GM12878 (cell line): ENCODE measurements around the gene ADARB1. TPM values are rescaled to one million over a fixed set of nuclear protein-coding genes. Genes with fewer than 3 reads are reported as not detected.

Experiments
- ATAC-seq: fragments of 200-7000 bp; cut with Tn5 transposase; 3 replicates; pipeline ENCODE4 v1.9.1; 2020; ENCODE audit warnings: mild to moderate bottlenecking, moderate library complexity
- BruUV-seq: library from RNA; stranded (reverse); fragments of 400-500 nt; replicated peaks from 2 replicates; lab custom pipeline; 2021; lab: Mats Ljungman, UMichigan
- CTCF ChIA-PET: fragments of 300-600 bp; sonication (Branson Sonifier 250); formaldehyde crosslinking; extraction: SDS; loops from one replicate; lab custom pipeline; 2021; ENCODE audit warnings: inconsistent platforms; lab: Yijun Ruan, JAX
- POLR2A ChIA-PET: fragments of 350-600 bp; formaldehyde crosslinking; extraction: SDS; loops from one replicate; lab custom pipeline; 2021; ENCODE audit warnings: inconsistent platforms; lab: Charles Lee
- RAD21 ChIA-PET: fragments of 300-600 bp; sonication (Branson Sonifier 250); formaldehyde crosslinking; loops from one replicate; lab custom pipeline; 2023; ENCODE audit warnings: antibody characterized with exemption; ENCODE audit not compliant: unreplicated experiment; lab: Charles Lee
- SMC1A ChIA-PET: fragments of 300-600 bp; sonication (Branson Sonifier 250); formaldehyde crosslinking; loops from one replicate; lab custom pipeline; 2023; ENCODE audit not compliant: unreplicated experiment, uncharacterized antibody; lab: Charles Lee
- DNase-seq: peaks from one replicate; pipeline ENCODE4 v3.0.0-alpha.2; 2011; ENCODE audit warnings: low read depth, low spot score
- FAIRE-seq: peaks from 3 replicates; lab custom pipeline; 2011; peaks lifted over from hg19 to GRCh38; lab: Jason Lieb, UNC
- H2AFZ ChIP-seq: 2 replicates; pipeline ENCODE4 v1.6.0; 2011; ENCODE audit warnings: low read depth, low read length, control low read depth; ENCODE audit not compliant: control insufficient read depth
- H3K27ac ChIP-seq: 2 replicates; pipeline ENCODE4 v1.5.1; 2011; ENCODE audit warnings: control low read depth; ENCODE audit not compliant: control insufficient read depth, insufficient read depth
- H3K27me3 ChIP-seq, 2 experiments: replicated peaks in 1 of 2; 2 replicates each; pipeline versions ENCODE4 v1.6.0 to v1.6.1; 2011; ENCODE audit warnings: low read length in 1 of 2; ENCODE audit not compliant: control insufficient read depth in 2 of 2, insufficient read depth in 2 of 2
- H3K36me3 ChIP-seq, 2 experiments: 2 replicates each; pipeline ENCODE4 v1.5.1; 2011; ENCODE audit warnings: low read length in 1 of 2; ENCODE audit not compliant: control insufficient read depth in 2 of 2, insufficient read depth in 2 of 2
- H3K4me1 ChIP-seq: 2 replicates; pipeline ENCODE4 v1.6.1; 2011; ENCODE audit warnings: mild to moderate bottlenecking, low read length, moderate library complexity, mixed read lengths; ENCODE audit not compliant: control insufficient read depth, insufficient read depth
- H3K4me2 ChIP-seq: 2 replicates; pipeline ENCODE4 v1.6.0; 2011; ENCODE audit warnings: control low read depth; ENCODE audit not compliant: control insufficient read depth, insufficient read depth
- H3K4me3 ChIP-seq: fragments of 200-600 bp; sonication (generic); 2 replicates; pipeline ENCODE4 v1.5.1; 2016
- H3K79me2 ChIP-seq: 2 replicates; pipeline ENCODE4 v1.6.0; 2011; ENCODE audit warnings: low read length; ENCODE audit not compliant: control insufficient read depth, insufficient read depth
- H3K9ac ChIP-seq: 2 replicates; pipeline ENCODE4 v1.8.0; 2011; ENCODE audit warnings: low read length, control low read depth, mixed read lengths; ENCODE audit not compliant: control insufficient read depth, insufficient read depth
- H3K9me3 ChIP-seq: replicated peaks from 3 replicates; pipeline ENCODE4 v1.5.1; 2011; ENCODE audit warnings: mild to moderate bottlenecking, low read length; ENCODE audit not compliant: control insufficient read depth, insufficient read depth
- H4K20me1 ChIP-seq: 2 replicates; pipeline ENCODE4 v1.6.0; 2011; ENCODE audit not compliant: control insufficient read depth, insufficient read depth
- BHLHE40 ChIP-seq, 2 experiments: fragments of 450-650 bp in 1 of 2; IDR thresholded peaks; 2 replicates each; pipeline ENCODE4 v1.6.1; 2011 to 2017; ENCODE audit warnings: low read depth in 2 of 2, borderline replicate concordance in 1 of 2, improper control_type of control experiment in 1 of 2, low read length in 1 of 2, mild to moderate bottlenecking in 1 of 2
- BRCA1 ChIP-seq: IDR thresholded peaks from 2 replicates; pipeline ENCODE4 v1.6.1; 2011; ENCODE audit warnings: low read depth, low read length, improper control_type of control experiment
- CBX3 ChIP-seq: fragments of 200-600 bp; sonication (generic); IDR thresholded peaks from 2 replicates; pipeline ENCODE4 v1.6.1; 2016; ENCODE audit warnings: low read depth, borderline replicate concordance
- EZH2 ChIP-seq: IDR thresholded peaks from 2 replicates; pipeline ENCODE4 v1.6.1; 2012; ENCODE audit warnings: low read depth, mild to moderate bottlenecking, control low read depth, inconsistent platforms, low read length, borderline replicate concordance; ENCODE audit not compliant: control insufficient read depth
- FOXK2 ChIP-seq: fragments of 450-650 bp; IDR thresholded peaks from 2 replicates; pipeline ENCODE4 v1.6.1; 2017; ENCODE audit warnings: mild to moderate bottlenecking, moderate library complexity
- GATAD2B ChIP-seq: fragments of 450-650 bp; conservative IDR thresholded peaks from 2 replicates; pipeline ENCODE4 v1.6.1; 2017; ENCODE audit warnings: low read depth, mild to moderate bottlenecking, moderate library complexity
- HDAC6 ChIP-seq: fragments of 200-600 bp; sonication (generic); IDR thresholded peaks from one replicate; pipeline ENCODE4 v1.8.0; 2017; ENCODE audit warnings: antibody characterized with exemption; ENCODE audit not compliant: unreplicated experiment
- HDGF ChIP-seq: fragments of 450-650 bp; IDR thresholded peaks from 2 replicates; pipeline ENCODE4 v1.6.1; 2016; ENCODE audit warnings: antibody characterized with exemption
- IKZF2 ChIP-seq, 2 experiments: fragments of 450-650 bp; IDR thresholded peaks; 2 replicates each; pipeline ENCODE4 v1.6.1; 2017; ENCODE audit warnings: mild to moderate bottlenecking in 2 of 2, moderate library complexity in 2 of 2
- KLF5 ChIP-seq: fragments of 450-650 bp; IDR thresholded peaks from 2 replicates; pipeline ENCODE4 v1.6.1; 2014; ENCODE audit warnings: mild to moderate bottlenecking; ENCODE audit not compliant: partially characterized antibody
- MEF2B ChIP-seq: fragments of 450-650 bp; IDR thresholded peaks from 2 replicates; pipeline ENCODE4 v1.6.1; 2018; ENCODE audit warnings: mild to moderate bottlenecking, moderate library complexity; ENCODE audit not compliant: partially characterized antibody, poor library complexity, severe bottlenecking
- RAD51 ChIP-seq: fragments of 450-650 bp; IDR thresholded peaks from 2 replicates; pipeline ENCODE4 v1.6.1; 2016; ENCODE audit warnings: moderate library complexity, mild to moderate bottlenecking, inconsistent platforms
- SUPT20H ChIP-seq: IDR thresholded peaks from 2 replicates; pipeline ENCODE4 v1.6.1; 2011; ENCODE audit warnings: low read depth, mild to moderate bottlenecking, low read length, moderate library complexity, borderline replicate concordance; ENCODE audit not compliant: control insufficient read depth
- YY1 ChIP-seq: IDR thresholded peaks from 2 replicates; pipeline ENCODE4 v1.6.1; 2011; ENCODE audit warnings: low read depth, mild to moderate bottlenecking, low read length
- ZNF274 ChIP-seq: IDR thresholded peaks from one replicate; pipeline ENCODE4 v1.8.0; 2011; ENCODE audit not compliant: insufficient read length, insufficient read depth
- WGBS: methylation state at CpG from one replicate; pipeline ENCODE4 v1.1.6; 2016; ENCODE audit warnings: low lambda C conversion rate; ENCODE audit not compliant: insufficient replicate concordance, insufficient coverage; ENCODE audit errors: missing lambda C conversion rate; 5-methylcytosine and 5-hydroxymethylcytosine counted together
- in situ Hi-C: fragments of 300-500 bp; cut with MboI; formaldehyde crosslinking; loops from 9 replicates; pipeline ENCODE4 v1.14.3; 2018; ENCODE audit warnings: mixed read lengths
- intact Hi-C: fragments of 100-400 bp; cut with micrococcal nuclease; formaldehyde crosslinking; loops from one replicate; pipeline ENCODE4 v1.14.2; 2022; ENCODE audit not compliant: unreplicated experiment
- polyA plus RNA-seq, 11 experiments: library from polyadenylated mRNA; depleted of rRNA in 4 of 11; unstranded in 6 of 11; stranded (reverse) in 5 of 11; fragments of >200 nt; fragmentation: Nextera tagmentation in 4 of 11; fragmentation: Illumina TruSeq in 1 of 11; extraction: Ambion mirVana in 4 of 11; extraction: Trizol in 1 of 11; gene quantifications; 1 replicate in 1 of 11; 2 replicates in 10 of 11; pipeline versions ENCODE4 v1.2.1 to v1.2.3, GENCODE V29; 2011 to 2016; ENCODE audit warnings: inconsistent platforms in 2 of 11, missing spikeins in 2 of 11, low read depth in 1 of 11
- total RNA-seq, 4 experiments: library from RNA; depleted of rRNA in 3 of 4; stranded (reverse); fragments of >200 nt in 3 of 4; fragmentation: Illumina TruSeq in 1 of 4; extraction: Trizol in 1 of 4; gene quantifications; 2 replicates each; pipeline versions ENCODE4 v1.2.1 to v1.2.3, GENCODE V29; 2013 to 2021
- TF ChIP-seq, protein P1 (sequence below): fragments of 450-650 bp; IDR thresholded peaks from 2 replicates; pipeline ENCODE4 v1.6.1; 2017; ENCODE audit warnings: borderline replicate concordance
- TF ChIP-seq, protein P2 (sequence below): fragments of 450-650 bp; IDR thresholded peaks from 2 replicates; pipeline ENCODE4 v1.6.1; 2017; ENCODE audit warnings: mild to moderate bottlenecking, moderate library complexity

ADARB1 gene
- total and polyA plus RNA-seq, 10 of the 15 experiments (the other 5 are each of a cell fraction or from before 2014, with no cell fraction given), result 5.7 to 61.7 (median 25.3) TPM

DNA sequence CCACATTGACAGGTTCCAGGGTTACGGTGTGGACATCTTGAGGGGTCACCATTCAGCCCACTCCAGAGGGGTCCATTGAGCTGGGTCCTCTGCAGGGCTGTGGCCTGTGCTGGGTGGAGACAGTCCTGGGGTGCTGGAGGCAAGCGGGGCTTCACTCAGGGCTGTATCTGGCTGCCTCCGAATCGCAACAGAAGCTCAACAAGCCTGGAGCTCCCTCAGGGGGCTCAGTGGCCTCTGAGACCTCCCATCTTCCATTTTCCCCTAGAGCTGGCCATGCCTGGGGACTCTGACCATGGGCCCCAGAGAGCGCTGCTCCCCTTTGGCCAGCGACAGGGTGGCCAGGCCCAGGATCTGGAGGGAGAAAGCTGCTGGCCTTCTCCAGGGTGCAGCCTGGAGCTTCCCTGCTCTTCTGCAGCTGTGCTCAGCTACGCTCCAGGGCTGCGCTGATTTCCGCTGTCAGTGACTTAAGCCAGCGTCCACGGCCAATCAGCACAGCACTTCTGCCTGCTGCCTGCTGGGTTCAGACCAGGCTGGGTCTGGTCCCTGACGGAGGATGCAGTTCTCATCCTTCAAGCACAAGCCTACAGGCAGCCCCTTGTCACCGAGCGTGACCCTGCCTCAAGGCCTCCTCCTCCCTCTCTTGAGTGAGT, 45.0 kb upstream of the ADARB1 start:
- H3K4me1 ChIP-seq, result no peaks in the 10 kb centered on the region
- H3K36me3 ChIP-seq, result no peaks in the 10 kb centered on the region
- H3K79me2 ChIP-seq, result no peaks in the 10 kb centered on the region
- no TSS peak for BruUV-seq
- TF ChIP-seq KLF5 (no peak), MEF2B (no peak), EZH2 (no peak), FOXK2 (no peak), ZNF274 (no peak), YY1 (no peak), SUPT20H (no peak), CBX3 (no peak), RAD51 (no peak), IKZF2 (IDR thresholded peaks at IDR 0.05) (no peak), HDGF (no peak), GATAD2B (no peak), HDAC6 (no peak), BRCA1 (no peak), BHLHE40 (IDR thresholded peaks at IDR 0.05; ENCODE audit: borderline replicate concordance in 1 of 2, low read depth in 2 of 2, low read length in 1 of 2) (no peak)
- TF ChIP-seq, protein P1, sequence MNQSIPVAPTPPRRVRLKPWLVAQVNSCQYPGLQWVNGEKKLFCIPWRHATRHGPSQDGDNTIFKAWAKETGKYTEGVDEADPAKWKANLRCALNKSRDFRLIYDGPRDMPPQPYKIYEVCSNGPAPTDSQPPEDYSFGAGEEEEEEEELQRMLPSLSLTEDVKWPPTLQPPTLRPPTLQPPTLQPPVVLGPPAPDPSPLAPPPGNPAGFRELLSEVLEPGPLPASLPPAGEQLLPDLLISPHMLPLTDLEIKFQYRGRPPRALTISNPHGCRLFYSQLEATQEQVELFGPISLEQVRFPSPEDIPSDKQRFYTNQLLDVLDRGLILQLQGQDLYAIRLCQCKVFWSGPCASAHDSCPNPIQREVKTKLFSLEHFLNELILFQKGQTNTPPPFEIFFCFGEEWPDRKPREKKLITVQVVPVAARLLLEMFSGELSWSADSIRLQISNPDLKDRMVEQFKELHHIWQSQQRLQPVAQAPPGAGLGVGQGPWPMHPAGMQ, result no peak
- TF ChIP-seq, protein P2, sequence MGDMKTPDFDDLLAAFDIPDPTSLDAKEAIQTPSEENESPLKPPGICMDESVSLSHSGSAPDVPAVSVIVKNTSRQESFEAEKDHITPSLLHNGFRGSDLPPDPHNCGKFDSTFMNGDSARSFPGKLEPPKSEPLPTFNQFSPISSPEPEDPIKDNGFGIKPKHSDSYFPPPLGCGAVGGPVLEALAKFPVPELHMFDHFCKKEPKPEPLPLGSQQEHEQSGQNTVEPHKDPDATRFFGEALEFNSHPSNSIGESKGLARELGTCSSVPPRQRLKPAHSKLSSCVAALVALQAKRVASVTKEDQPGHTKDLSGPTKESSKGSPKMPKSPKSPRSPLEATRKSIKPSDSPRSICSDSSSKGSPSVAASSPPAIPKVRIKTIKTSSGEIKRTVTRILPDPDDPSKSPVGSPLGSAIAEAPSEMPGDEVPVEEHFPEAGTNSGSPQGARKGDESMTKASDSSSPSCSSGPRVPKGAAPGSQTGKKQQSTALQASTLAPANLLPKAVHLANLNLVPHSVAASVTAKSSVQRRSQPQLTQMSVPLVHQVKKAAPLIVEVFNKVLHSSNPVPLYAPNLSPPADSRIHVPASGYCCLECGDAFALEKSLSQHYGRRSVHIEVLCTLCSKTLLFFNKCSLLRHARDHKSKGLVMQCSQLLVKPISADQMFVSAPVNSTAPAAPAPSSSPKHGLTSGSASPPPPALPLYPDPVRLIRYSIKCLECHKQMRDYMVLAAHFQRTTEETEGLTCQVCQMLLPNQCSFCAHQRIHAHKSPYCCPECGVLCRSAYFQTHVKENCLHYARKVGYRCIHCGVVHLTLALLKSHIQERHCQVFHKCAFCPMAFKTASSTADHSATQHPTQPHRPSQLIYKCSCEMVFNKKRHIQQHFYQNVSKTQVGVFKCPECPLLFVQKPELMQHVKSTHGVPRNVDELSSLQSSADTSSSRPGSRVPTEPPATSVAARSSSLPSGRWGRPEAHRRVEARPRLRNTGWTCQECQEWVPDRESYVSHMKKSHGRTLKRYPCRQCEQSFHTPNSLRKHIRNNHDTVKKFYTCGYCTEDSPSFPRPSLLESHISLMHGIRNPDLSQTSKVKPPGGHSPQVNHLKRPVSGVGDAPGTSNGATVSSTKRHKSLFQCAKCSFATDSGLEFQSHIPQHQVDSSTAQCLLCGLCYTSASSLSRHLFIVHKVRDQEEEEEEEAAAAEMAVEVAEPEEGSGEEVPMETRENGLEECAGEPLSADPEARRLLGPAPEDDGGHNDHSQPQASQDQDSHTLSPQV, result no peak
- H2AFZ ChIP-seq, result no peak overlapping the region
- no peaks in the 10 kb centered on the region; a peak in 2 of 4 replicates for H3K27me3 ChIP-seq
- no peak overlapping the region for H3K4me2 ChIP-seq
- in situ Hi-C loops (no loop called here), intact Hi-C loops (no loop called here)
- WGBS, result 64% methylated on average over 14 of the region's 14 CpGs
- SMC1A ChIA-PET, result no interaction called here
- CTCF ChIA-PET, result interaction anchor here (1.5 to 1.7 kb wide), 2 partner anchors 99 to 109 kb away, joined by 3 read pairs; no protein-coding TSS in a partner anchor
- ATAC-seq (no peak), FAIRE-seq (no peak), DNase-seq (no peak)
- no peak overlapping the region for H3K4me3 ChIP-seq
- H3K9ac ChIP-seq, result no peak overlapping the region
- POLR2A ChIA-PET, result no interaction called here
- RAD21 ChIA-PET, result no interaction called here
- H4K20me1 ChIP-seq, result no peaks in the 10 kb centered on the region
- H3K27ac ChIP-seq, result no peak overlapping the region
- H3K9me3 ChIP-seq, result no peaks in the 10 kb centered on the region; the same call in 2 of the 3 replicates
